ENCODE measurements around the gene L1TD1.
"Not testable (repeated sequence)": the region's sequence is repeated elsewhere in the genome, so short reads cannot be mapped to it uniquely, and the experiment has no call there.

DNA sequence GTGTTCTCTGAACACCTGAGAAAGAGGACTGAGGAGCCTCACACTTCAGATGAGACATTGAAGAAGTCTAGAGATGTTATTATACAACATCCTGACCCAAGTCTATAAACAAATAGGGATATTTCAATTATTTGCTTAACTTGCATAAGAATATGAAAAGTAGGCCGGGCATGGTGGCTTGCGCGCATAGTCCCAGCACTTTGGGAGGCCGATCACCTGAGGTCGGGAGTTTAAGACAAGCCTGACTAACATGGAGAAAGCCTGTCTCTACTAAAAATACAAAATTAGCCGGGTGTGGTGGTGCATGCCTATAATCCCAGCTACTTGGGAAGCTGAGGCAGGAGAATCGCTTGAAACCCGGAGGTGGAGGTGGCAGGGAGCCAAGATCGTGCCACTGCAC, 25.8 kb downstream of the L1TD1 start:
- TF ChIP-seq, protein P1, sequence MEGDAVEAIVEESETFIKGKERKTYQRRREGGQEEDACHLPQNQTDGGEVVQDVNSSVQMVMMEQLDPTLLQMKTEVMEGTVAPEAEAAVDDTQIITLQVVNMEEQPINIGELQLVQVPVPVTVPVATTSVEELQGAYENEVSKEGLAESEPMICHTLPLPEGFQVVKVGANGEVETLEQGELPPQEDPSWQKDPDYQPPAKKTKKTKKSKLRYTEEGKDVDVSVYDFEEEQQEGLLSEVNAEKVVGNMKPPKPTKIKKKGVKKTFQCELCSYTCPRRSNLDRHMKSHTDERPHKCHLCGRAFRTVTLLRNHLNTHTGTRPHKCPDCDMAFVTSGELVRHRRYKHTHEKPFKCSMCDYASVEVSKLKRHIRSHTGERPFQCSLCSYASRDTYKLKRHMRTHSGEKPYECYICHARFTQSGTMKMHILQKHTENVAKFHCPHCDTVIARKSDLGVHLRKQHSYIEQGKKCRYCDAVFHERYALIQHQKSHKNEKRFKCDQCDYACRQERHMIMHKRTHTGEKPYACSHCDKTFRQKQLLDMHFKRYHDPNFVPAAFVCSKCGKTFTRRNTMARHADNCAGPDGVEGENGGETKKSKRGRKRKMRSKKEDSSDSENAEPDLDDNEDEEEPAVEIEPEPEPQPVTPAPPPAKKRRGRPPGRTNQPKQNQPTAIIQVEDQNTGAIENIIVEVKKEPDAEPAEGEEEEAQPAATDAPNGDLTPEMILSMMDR (IDR thresholded peaks at IDR 0.05; ENCODE audit: low read depth, low read length) = not testable (repeated sequence)
- TF ChIP-seq EZH2phosphoT487 (IDR thresholded peaks at IDR 0.05; ENCODE audit: low read depth) = not testable (repeated sequence)
